Peyer's patch (tissue), 4 donors: ENCODE data around the gene FBRSL1.

ENCODE experiments used
- CTCF ChIP-seq, 6 experiments: fragments of 450-650 bp in 4 of 6; fragments of 200-600 bp in 2 of 6; sonication (generic) in 1 of 6; IDR thresholded peaks; one replicate each; pipeline ENCODE4 v1.5.1; 2017 to 2019; ENCODE audit warnings: antibody characterized with exemption in 6 of 6, mild to moderate bottlenecking in 3 of 6, moderate library complexity in 1 of 6
- POLR2A ChIP-seq, 2 donors: fragments of 450-650 bp; IDR thresholded peaks; one replicate each; pipeline ENCODE4 v1.5.1; 2017; ENCODE audit warnings: antibody characterized with exemption in 2 of 2, mild to moderate bottlenecking in 2 of 2, moderate library complexity in 2 of 2

GRCh38 chr12:132550014-132550802 lies 60.3 kb downstream of the FBRSL1 start:
- TF ChIP-seq CTCF (IDR thresholded peaks at IDR 0.05) (no peak), POLR2A (IDR thresholded peaks at IDR 0.05) (no peak)
